ENCODE measurements around the gene PHOSPHO1. TPM values are rescaled to one million over a fixed set of nuclear protein-coding genes. Genes with fewer than 3 reads are reported as not detected.

Gene PHOSPHO1
- total RNA-seq, 1 experiment from 2014 or later = 0.54 TPM

- in situ Hi-C loops (cut with HindIII; ENCODE audit: low pct_unique_long_range_greater_than_20kb, low sequenced_read_pairs) (no loop called here), intact Hi-C loops (cut with micrococcal nuclease; ENCODE audit: unreplicated experiment) (no loop called here)
- TF ChIP-seq REST (IDR thresholded peaks at IDR 0.05; ENCODE audit: insufficient read depth in 1 of 2, low read depth in 2 of 2, low read length in 1 of 2) = no peak
- TF ChIP-seq CTCF (IDR thresholded peaks at IDR 0.05) = no peak
- TF ChIP-seq POLR2AphosphoS5 (IDR thresholded peaks at IDR 0.05; ENCODE audit: low read depth, low read length) = no peak
- no peak for TF ChIP-seq TCF7L2 (IDR thresholded peaks at IDR 0.05; ENCODE audit: low read depth, low read length)
- no peak for TF ChIP-seq SIN3A (IDR thresholded peaks at IDR 0.05; ENCODE audit: borderline replicate concordance, insufficient read depth, low read depth, low read length)
- Histone ChIP-seq H3K27ac (ENCODE audit: low read length) (no peak overlapping the region), H3K4me3 (ENCODE audit: low read depth in 2 of 2, low read length in 2 of 2) (no peak overlapping the region), H3K4me1 (ENCODE audit: control insufficient read depth, insufficient read depth, low read length) (no peaks in the 10 kb centered on the region), H3K9me3 (ENCODE audit: control insufficient read depth, insufficient read depth, low read depth, low read length) (no peaks in the 10 kb centered on the region), H3K27me3 (ENCODE audit: control insufficient read depth, insufficient read depth, low read length) (no peaks in the 10 kb centered on the region), H3K36me3 (ENCODE audit: control insufficient read depth, insufficient read depth, low read length) (no peaks in the 10 kb centered on the region)
- DNase-seq (ENCODE audit: low read depth, low spot score) (no peak), ATAC-seq (0 out of 2 replicates have a peak, but pooled peaks have one; percentile 26)
- BruUV-seq (replicated peaks) = no TSS peak
- ChIA-PET CTCF (interaction anchor here (0.7 to 0.9 kb wide), 2 partner anchors 18 to 25 kb away, joined by 3 read pairs; no protein-coding TSS in a partner anchor), POLR2A (no interaction called here)
Measured at GRCh38 chr17:49249292-49249794, 18.8 kb upstream of the PHOSPHO1 start.

- ATAC-seq (no peak), DNase-seq (ENCODE audit: low read depth, low spot score) (no peak)
- H3K9me3 ChIP-seq (ENCODE audit: control insufficient read depth, insufficient read depth, low read depth, low read length) = no peaks in the 10 kb centered on the region
- POLR2A ChIA-PET = no interaction called here
- intact Hi-C loops (cut with micrococcal nuclease; ENCODE audit: unreplicated experiment) = no loop called here
- BruUV-seq (replicated peaks) = no TSS peak
- in situ Hi-C loops (cut with HindIII; ENCODE audit: low pct_unique_long_range_greater_than_20kb, low sequenced_read_pairs) = no loop called here
- CTCF ChIA-PET = no interaction called here
- H3K27ac ChIP-seq (ENCODE audit: low read length) = no peak overlapping the region
- no peak overlapping the region for H3K4me3 ChIP-seq (ENCODE audit: low read depth in 2 of 2, low read length in 2 of 2)
- no peaks in the 10 kb centered on the region for H3K4me1 ChIP-seq (ENCODE audit: control insufficient read depth, insufficient read depth, low read length)
- no peaks in the 10 kb centered on the region for H3K36me3 ChIP-seq (ENCODE audit: control insufficient read depth, insufficient read depth, low read length)
- H3K27me3 ChIP-seq (ENCODE audit: control insufficient read depth, insufficient read depth, low read length) = no peaks in the 10 kb centered on the region
- no peak for TF ChIP-seq TCF7L2 (IDR thresholded peaks at IDR 0.05; ENCODE audit: low read depth, low read length)
- no peak for TF ChIP-seq REST (IDR thresholded peaks at IDR 0.05; ENCODE audit: insufficient read depth in 1 of 2, low read depth in 2 of 2, low read length in 1 of 2)
Measured at GRCh38 chr17:49247944-49248343, 17.4 kb upstream of the PHOSPHO1 start.

Measured in Panc1 (cell line).